ENCODE data around the gene PARP16.

The PARP16 gene

GRCh38 chr15:65246939-65247338 is 39.7 kb downstream of the PARP16 start:
- TF ChIP-seq FOXP2 (optimal IDR thresholded peaks at IDR 0.05; ENCODE audit: borderline replicate concordance, extremely low read depth, extremely low read length, insufficient read depth) (no peak), POLR2AphosphoS5 (IDR thresholded peaks at IDR 0.05; ENCODE audit: low read depth, low read length) (no peak), REST (IDR thresholded peaks at IDR 0.05; ENCODE audit: insufficient read depth in 1 of 2, low read depth in 2 of 2, low read length in 2 of 2) (no peak), TAF1 (IDR thresholded peaks at IDR 0.05; ENCODE audit: borderline replicate concordance, insufficient read depth, low read length) (no peak), SIN3A (IDR thresholded peaks at IDR 0.05; ENCODE audit: borderline replicate concordance, insufficient read depth, low read length) (no peak)

DNA sequence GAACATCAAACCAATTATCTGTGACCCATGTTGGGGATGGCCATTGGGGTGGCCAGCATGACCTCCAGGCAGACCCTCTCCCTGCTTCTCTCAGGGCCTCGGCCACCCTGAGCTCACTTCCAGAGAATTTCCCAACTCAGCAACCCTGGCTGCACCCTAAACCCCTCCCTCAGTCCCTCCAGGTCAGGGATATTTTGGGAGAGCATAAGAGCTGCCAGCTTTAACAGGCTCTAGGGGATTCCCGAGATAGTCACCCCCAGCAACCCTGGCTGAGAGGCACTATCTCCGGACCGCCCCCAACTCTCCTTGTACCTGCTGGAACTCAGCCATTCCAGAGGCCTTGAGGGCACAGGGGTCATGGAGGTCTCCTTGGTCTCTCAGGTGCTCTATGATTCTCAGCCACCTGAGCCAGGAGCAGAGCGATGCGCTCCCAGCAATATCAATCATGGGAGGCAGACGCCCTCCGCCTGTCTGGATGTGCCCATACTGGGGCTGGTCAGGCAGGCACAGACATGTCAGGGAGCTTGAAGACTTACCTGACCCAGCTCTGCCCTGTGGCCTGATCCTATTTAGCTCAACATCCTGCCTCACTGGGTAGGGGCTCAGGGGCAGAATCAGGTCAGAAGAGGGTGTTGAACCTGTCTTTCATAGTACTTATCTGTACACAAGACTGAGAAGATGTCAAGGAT is 40.5 kb downstream of the PARP16 start:
- no peak for TF ChIP-seq TAF1 (IDR thresholded peaks at IDR 0.05; ENCODE audit: borderline replicate concordance, insufficient read depth, low read length)
- no peak for TF ChIP-seq SIN3A (IDR thresholded peaks at IDR 0.05; ENCODE audit: borderline replicate concordance, insufficient read depth, low read length)
- TF ChIP-seq POLR2AphosphoS5 (IDR thresholded peaks at IDR 0.05; ENCODE audit: low read depth, low read length): no peak
- no peak for TF ChIP-seq FOXP2 (optimal IDR thresholded peaks at IDR 0.05; ENCODE audit: borderline replicate concordance, extremely low read depth, extremely low read length, insufficient read depth)
- no peak for TF ChIP-seq REST (IDR thresholded peaks at IDR 0.05; ENCODE audit: insufficient read depth in 1 of 2, low read depth in 2 of 2, low read length in 2 of 2)

DNA sequence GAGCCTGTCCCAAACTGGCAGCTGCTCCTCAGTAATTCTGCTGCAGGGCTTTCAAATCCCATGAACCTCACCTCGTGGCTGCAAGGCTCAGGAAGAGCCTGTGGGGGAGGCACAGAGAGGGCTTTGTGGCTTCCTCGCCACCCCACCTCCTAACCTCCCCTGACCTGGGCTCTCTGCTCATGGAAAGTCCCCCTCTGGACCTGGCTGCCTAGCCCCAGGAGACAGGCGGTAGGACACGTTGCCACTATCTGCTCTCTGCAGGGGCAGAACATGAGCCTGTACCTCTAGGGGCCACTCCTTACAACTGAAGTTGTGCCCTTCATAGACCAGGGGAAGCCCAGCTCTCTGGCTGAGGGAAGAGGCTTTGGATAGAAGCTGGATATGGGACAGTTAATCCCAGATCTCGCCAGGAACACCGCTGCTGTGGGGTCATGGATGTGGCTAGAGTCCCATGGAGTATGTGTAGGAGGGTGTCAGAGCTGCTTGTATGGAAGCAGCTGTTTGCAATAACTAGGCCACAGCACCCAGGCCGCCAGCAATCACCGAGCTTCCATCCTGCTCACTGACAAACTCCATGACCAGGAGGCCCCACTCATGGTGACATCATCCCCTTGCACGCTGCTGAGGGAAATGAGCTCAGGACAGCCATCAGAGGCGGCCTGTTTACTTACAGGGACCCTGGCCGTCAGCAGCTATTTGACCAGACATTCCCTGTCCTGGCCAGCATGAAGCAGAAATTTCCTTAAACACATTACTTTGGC is 41.4 kb downstream of the PARP16 start:
- TF ChIP-seq FOXP2 (optimal IDR thresholded peaks at IDR 0.05; ENCODE audit: borderline replicate concordance, extremely low read depth, extremely low read length, insufficient read depth): no peak
- no peak for TF ChIP-seq TAF1 (IDR thresholded peaks at IDR 0.05; ENCODE audit: borderline replicate concordance, insufficient read depth, low read length)
- TF ChIP-seq POLR2AphosphoS5 (IDR thresholded peaks at IDR 0.05; ENCODE audit: low read depth, low read length): no peak
- no peak for TF ChIP-seq SIN3A (IDR thresholded peaks at IDR 0.05; ENCODE audit: borderline replicate concordance, insufficient read depth, low read length)
- no peak for TF ChIP-seq REST (IDR thresholded peaks at IDR 0.05; ENCODE audit: insufficient read depth in 1 of 2, low read depth in 2 of 2, low read length in 2 of 2)

DNA sequence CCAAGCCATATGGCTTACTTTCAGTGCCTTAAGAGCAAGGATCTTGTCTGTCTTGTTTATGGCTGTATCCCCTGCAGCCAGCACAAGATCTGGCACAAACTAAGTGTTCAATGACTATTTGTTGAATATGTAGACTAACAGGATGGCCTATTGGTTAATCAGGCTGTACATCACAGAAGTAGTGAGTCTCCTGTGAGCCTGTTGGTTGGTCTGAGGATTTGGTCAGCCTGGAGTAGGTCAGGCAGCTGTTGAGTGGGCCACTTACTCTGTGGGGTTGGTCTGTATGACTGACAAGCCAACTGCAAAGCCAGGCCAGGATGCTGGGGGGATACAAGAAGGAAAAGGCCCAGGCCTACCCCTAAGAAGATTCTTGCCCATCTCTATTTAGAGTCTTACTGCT is 42.0 kb downstream of the PARP16 start:
- no peak for TF ChIP-seq TAF1 (IDR thresholded peaks at IDR 0.05; ENCODE audit: borderline replicate concordance, insufficient read depth, low read length)
- TF ChIP-seq REST (IDR thresholded peaks at IDR 0.05; ENCODE audit: insufficient read depth in 1 of 2, low read depth in 2 of 2, low read length in 2 of 2): no peak
- TF ChIP-seq POLR2AphosphoS5 (IDR thresholded peaks at IDR 0.05; ENCODE audit: low read depth, low read length): no peak
- TF ChIP-seq SIN3A (IDR thresholded peaks at IDR 0.05; ENCODE audit: borderline replicate concordance, insufficient read depth, low read length): no peak
- no peak for TF ChIP-seq FOXP2 (optimal IDR thresholded peaks at IDR 0.05; ENCODE audit: borderline replicate concordance, extremely low read depth, extremely low read length, insufficient read depth)
